IMR-90 (cell line): ENCODE data around the gene AP2A1. TPM values are rescaled to one million over a fixed set of nuclear protein-coding genes. Genes with fewer than 3 reads are reported as not detected.

ENCODE experiments used
- ATAC-seq: fragments of 200-7000 bp; cut with Tn5 transposase; 2 replicates; pipeline ENCODE4 v1.9.1; 2020; ENCODE audit warnings: low read depth, mild to moderate bottlenecking, moderate library complexity
- BruUV-seq: library from RNA; stranded (reverse); fragments of 400-500 nt; replicated peaks from 2 replicates; lab custom pipeline; 2021; lab: Mats Ljungman, UMichigan
- CTCF ChIA-PET: fragments of 300-600 bp; formaldehyde crosslinking; extraction: SDS; loops from one replicate; lab custom pipeline; 2021; ENCODE audit warnings: antibody characterized with exemption; lab: Yijun Ruan, JAX
- POLR2A ChIA-PET: fragments of 300-600 bp; sonication (Branson Sonifier 250); formaldehyde crosslinking; loops from one replicate; lab custom pipeline; 2022; ENCODE audit warnings: antibody characterized with exemption; ENCODE audit not compliant: unreplicated experiment; lab: Charles Lee
- DNase-seq: peaks from one replicate; pipeline ENCODE4 v3.0.0; 2013
- H2AFZ ChIP-seq: replicated peaks from 2 replicates; pipeline ENCODE3; 2013; ENCODE audit warnings: low read length, mild to moderate bottlenecking; ENCODE audit not compliant: poor library complexity
- H2AK5ac ChIP-seq: 2 replicates; pipeline ENCODE4 v1.6.1; 2013; ENCODE audit warnings: low read depth, low read length, inconsistent platforms
- H2AK9ac ChIP-seq: replicated peaks from 2 replicates; pipeline ENCODE3; 2013; ENCODE audit warnings: mild to moderate bottlenecking, low read depth, low read length, moderate library complexity; ENCODE audit not compliant: poor library complexity
- H2BK120ac ChIP-seq: 2 replicates; pipeline ENCODE4 v1.6.1; 2013; ENCODE audit warnings: low read depth, low read length, inconsistent platforms
- H2BK15ac ChIP-seq: 3 replicates; pipeline ENCODE4 v1.6.1; 2013; ENCODE audit warnings: low read depth, low read length, inconsistent platforms
- H2BK20ac ChIP-seq: 2 replicates; pipeline ENCODE4 v1.6.1; 2013; ENCODE audit warnings: low read depth, mild to moderate bottlenecking, inconsistent platforms, low read length, moderate library complexity
- H2BK5ac ChIP-seq: 2 replicates; pipeline ENCODE4 v1.6.1; 2013; ENCODE audit warnings: mild to moderate bottlenecking, low read depth, low read length, inconsistent platforms; ENCODE audit not compliant: poor library complexity, severe bottlenecking
- H3K14ac ChIP-seq: replicated peaks from 2 replicates; pipeline ENCODE4 v1.6.1; 2013; ENCODE audit warnings: low read depth, low read length, inconsistent platforms
- H3K18ac ChIP-seq: 2 replicates; pipeline ENCODE4 v1.6.1; 2013; ENCODE audit warnings: low read depth, low read length, control low read depth
- H3K23ac ChIP-seq: 2 replicates; pipeline ENCODE4 v1.6.1; 2013; ENCODE audit warnings: low read depth, low read length, inconsistent platforms
- H3K27ac ChIP-seq: 2 replicates; pipeline ENCODE4 v1.5.1; 2013; ENCODE audit warnings: mild to moderate bottlenecking, control low read depth, low read length; ENCODE audit not compliant: insufficient read depth
- H3K27me3 ChIP-seq: 2 replicates; pipeline ENCODE4 v1.6.1; 2013; ENCODE audit warnings: low read length; ENCODE audit not compliant: control insufficient read depth, insufficient read depth
- H3K36me3 ChIP-seq: 2 replicates; pipeline ENCODE4 v1.6.1; 2013; ENCODE audit warnings: low read length, mixed read lengths; ENCODE audit not compliant: control insufficient read depth, insufficient read depth
- H3K4ac ChIP-seq: 2 replicates; pipeline ENCODE4 v1.6.1; 2013; ENCODE audit warnings: low read depth, low read length, inconsistent platforms
- H3K4me1 ChIP-seq: 2 replicates; pipeline ENCODE4 v1.6.1; 2013; ENCODE audit warnings: low read length, mixed read lengths; ENCODE audit not compliant: control insufficient read depth, insufficient read depth
- H3K4me2 ChIP-seq: 2 replicates; pipeline ENCODE4 v1.6.1; 2013; ENCODE audit warnings: low read depth, mild to moderate bottlenecking, control low read depth, low read length, moderate library complexity
- H3K4me3 ChIP-seq: 2 replicates; pipeline ENCODE4 v1.5.1; 2013; ENCODE audit warnings: low read depth, mild to moderate bottlenecking, control low read depth, low read length, moderate library complexity; ENCODE audit not compliant: insufficient read depth
- H3K56ac ChIP-seq: 2 replicates; pipeline ENCODE4 v1.6.1; 2013; ENCODE audit warnings: low read length, inconsistent platforms; ENCODE audit not compliant: insufficient read depth; ENCODE audit errors: extremely low read depth
- H3K79me1 ChIP-seq, 2 experiments: 2 replicates each; pipeline ENCODE4 v1.6.1; 2013; ENCODE audit warnings: low read length in 2 of 2, inconsistent platforms in 1 of 2, low read depth in 1 of 2
- H3K9ac ChIP-seq: 2 replicates; pipeline ENCODE4 v1.6.1; 2013; ENCODE audit warnings: low read depth, low read length, control low read depth
- H3K9me1 ChIP-seq: 2 replicates; pipeline ENCODE4 v1.6.1; 2013; ENCODE audit warnings: low read length, inconsistent platforms; ENCODE audit not compliant: insufficient read depth
- H3K9me3 ChIP-seq: 2 replicates; pipeline ENCODE4 v1.6.1; 2013; ENCODE audit warnings: low read length; ENCODE audit not compliant: control insufficient read depth, insufficient read depth
- H4K20me1 ChIP-seq: 2 replicates; pipeline ENCODE4 v1.6.1; 2013; ENCODE audit warnings: low read length, inconsistent platforms; ENCODE audit not compliant: insufficient read depth
- H4K5ac ChIP-seq: 2 replicates; pipeline ENCODE4 v1.6.1; 2013; ENCODE audit warnings: mild to moderate bottlenecking, low read depth, low read length, control low read depth
- H4K8ac ChIP-seq, 2 experiments: 2 replicates each; pipeline ENCODE4 v1.6.1; 2013; ENCODE audit warnings: low read depth in 2 of 2, low read length in 2 of 2, control low read depth in 1 of 2, inconsistent platforms in 1 of 2
- H4K91ac ChIP-seq: 2 replicates; pipeline ENCODE4 v1.6.1; 2013; ENCODE audit warnings: low read depth, low read length, inconsistent platforms; ENCODE audit not compliant: insufficient read depth
- BHLHE40 ChIP-seq: fragments of 150-350 bp; IDR thresholded peaks from 2 replicates; pipeline ENCODE4 v1.6.1; 2016; ENCODE audit warnings: mild to moderate bottlenecking, low read depth, low read length
- CEBPB ChIP-seq: IDR thresholded peaks from 2 replicates; pipeline ENCODE4 v1.6.1; 2012; ENCODE audit warnings: low read depth, low read length, improper control_type of control experiment
- CHD1 ChIP-seq: IDR thresholded peaks from 2 replicates; pipeline ENCODE4 v1.6.1; 2012; ENCODE audit warnings: low read depth, low read length, improper control_type of control experiment
- FOS ChIP-seq: fragments of 150-350 bp; IDR thresholded peaks from 2 replicates; pipeline ENCODE4 v1.6.1; 2016; ENCODE audit warnings: low read depth, low read length
- MAFK ChIP-seq: IDR thresholded peaks from 2 replicates; pipeline ENCODE4 v1.6.1; 2012; ENCODE audit warnings: low read depth, low read length, improper control_type of control experiment
- MAZ ChIP-seq: IDR thresholded peaks from 2 replicates; pipeline ENCODE4 v1.6.1; 2012; ENCODE audit warnings: low read depth, mild to moderate bottlenecking, low read length, improper control_type of control experiment, moderate library complexity, borderline replicate concordance
- MXI1 ChIP-seq: IDR thresholded peaks from 2 replicates; pipeline ENCODE4 v1.6.1; 2012; ENCODE audit warnings: low read depth, mild to moderate bottlenecking, low read length, moderate library complexity, borderline replicate concordance
- NFE2L2 ChIP-seq: fragments of 150-350 bp; IDR thresholded peaks from 2 replicates; pipeline ENCODE4 v1.6.1; 2016; ENCODE audit warnings: low read depth, mild to moderate bottlenecking, low read length
- POLR2A ChIP-seq: IDR thresholded peaks from 2 replicates; pipeline ENCODE4 v1.6.1; 2012; ENCODE audit warnings: mild to moderate bottlenecking, low read depth, low read length
- RAD21 ChIP-seq: IDR thresholded peaks from 2 replicates; pipeline ENCODE4 v1.6.1; 2012; ENCODE audit warnings: low read length, improper control_type of control experiment
- RCOR1 ChIP-seq: IDR thresholded peaks from 2 replicates; pipeline ENCODE4 v1.6.1; 2012; ENCODE audit warnings: mild to moderate bottlenecking, low read length, improper control_type of control experiment; ENCODE audit not compliant: insufficient replicate concordance
- RFX5 ChIP-seq: IDR thresholded peaks from 2 replicates; pipeline ENCODE4 v1.8.0; 2012; ENCODE audit warnings: low read depth, mild to moderate bottlenecking, low read length, moderate library complexity
- SMC3 ChIP-seq: fragments of 150-350 bp; IDR thresholded peaks from 2 replicates; pipeline ENCODE4 v1.6.1; 2016; ENCODE audit warnings: low read depth, mild to moderate bottlenecking, antibody characterized with exemption, low read length, moderate library complexity
- WGBS, 2 experiments: methylation state at CpG; one replicate each; pipeline versions ENCODE4 v1.1.5 to v1.1.7; 2013; ENCODE audit warnings: missing lambda C conversion rate in 2 of 2; ENCODE audit not compliant: insufficient read length in 1 of 2; ENCODE audit errors: extremely low coverage in 2 of 2; 5-methylcytosine and 5-hydroxymethylcytosine counted together
- dilution Hi-C: fragments of 300-500 bp; cut with HindIII; formaldehyde crosslinking; loops from one replicate; pipeline ENCODE4 v1.14.3; 2018; ENCODE audit warnings: low sequenced_read_pairs; ENCODE audit not compliant: unreplicated experiment
- in situ Hi-C: fragments of 300-500 bp; cut with MboI; formaldehyde crosslinking; loops from 3 replicates; pipeline ENCODE4 v1.14.3; 2019; ENCODE audit warnings: low sequenced_read_pairs, inconsistent platforms, mixed read lengths
- intact Hi-C: fragments of 100-400 bp; cut with micrococcal nuclease; formaldehyde crosslinking; loops from 2 replicates; pipeline ENCODE4 v1.10.0; 2022
- polyA plus RNA-seq, 3 experiments: library from polyadenylated mRNA; depleted of rRNA; stranded (reverse); fragments of >200 nt; gene quantifications; 2 replicates each; pipeline ENCODE4 v1.2.3, GENCODE V29; 2012; ENCODE audit warnings: low replicate concordance in 1 of 3
- total RNA-seq: library from RNA; depleted of rRNA; stranded (reverse); fragments of >200 nt; gene quantifications from 2 replicates; pipeline ENCODE4 v1.2.3, GENCODE V29; 2012
- TF ChIP-seq, protein P1 (sequence below): fragments of 150-350 bp; IDR thresholded peaks from 2 replicates; pipeline ENCODE4 v1.6.1; 2016; ENCODE audit warnings: low read depth, mild to moderate bottlenecking, low read length, moderate library complexity, borderline replicate concordance
- TF ChIP-seq, protein P2 (sequence below): conservative IDR thresholded peaks from 2 replicates; pipeline ENCODE4 v1.5.1; 2012; ENCODE audit warnings: mild to moderate bottlenecking, low read depth, low read length, improper control_type of control experiment
- TF ChIP-seq, protein P3 (sequence below): fragments of 150-350 bp; IDR thresholded peaks from 2 replicates; pipeline ENCODE4 v1.6.1; 2017; ENCODE audit warnings: mild to moderate bottlenecking, antibody characterized with exemption, low read length, low read depth

The AP2A1 gene
- total and polyA plus RNA-seq, 2 of the 4 experiments (the other 2 are of a cell fraction): 40.7 to 122 TPM

DNA sequence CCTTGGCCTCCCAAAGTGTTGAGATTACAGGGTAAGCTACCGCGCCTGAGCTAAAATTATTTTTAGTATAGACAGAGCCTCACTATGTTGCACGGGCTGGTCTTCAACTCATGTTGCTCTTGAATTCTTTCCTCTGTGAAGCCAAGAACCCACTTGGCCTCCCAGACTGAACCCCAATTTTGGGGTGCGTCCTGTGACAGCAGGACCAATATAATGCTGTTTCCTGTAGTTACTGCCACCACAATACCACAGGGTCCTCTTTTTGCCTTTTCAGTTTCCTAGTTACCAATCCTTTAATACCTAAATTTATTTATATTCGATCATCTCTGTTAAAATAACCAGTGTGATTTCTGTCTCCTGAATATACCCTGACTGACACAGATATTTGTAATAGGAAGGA is 36.6 kb upstream of the AP2A1 start:
- no peak overlapping the region for H3K4me2 ChIP-seq
- H4K91ac ChIP-seq: no peak overlapping the region
- H3K4me1 ChIP-seq: peaks cover 3% of the 10 kb centered on the region; the same call in 1 of the 2 replicates
- in situ Hi-C loops (no loop called here), intact Hi-C loops (no loop called here), dilution Hi-C loops (no loop called here)
- WGBS, 2 experiments: 82% methylated on average over 2 of the region's 5 CpGs; no CpG with 5 or more reads in 1 of the 2 experiments
- no peak overlapping the region for H2BK20ac ChIP-seq
- no peak overlapping the region for H3K9ac ChIP-seq
- no peaks in the 10 kb centered on the region for H4K20me1 ChIP-seq
- no peaks in the 10 kb centered on the region for H3K79me1 ChIP-seq
- ATAC-seq (no peak), DNase-seq (no peak)
- no peak overlapping the region for H4K8ac ChIP-seq
- H3K27me3 ChIP-seq: no peaks in the 10 kb centered on the region
- H2AFZ ChIP-seq: no peak overlapping the region
- H4K5ac ChIP-seq: no peak overlapping the region
- H3K4me3 ChIP-seq: no peak overlapping the region
- no peak overlapping the region for H3K27ac ChIP-seq
- H3K56ac ChIP-seq: no peak overlapping the region
- H3K23ac ChIP-seq: no peak overlapping the region
- no peak overlapping the region for H2AK9ac ChIP-seq
- H2BK5ac ChIP-seq: no peak overlapping the region
- BruUV-seq: no TSS peak
- H2BK120ac ChIP-seq: no peak overlapping the region
- POLR2A ChIA-PET: no interaction called here
- H3K14ac ChIP-seq: no peak overlapping the region
- no peak overlapping the region for H3K4ac ChIP-seq
- no peaks in the 10 kb centered on the region for H3K9me3 ChIP-seq
- CTCF ChIA-PET: no interaction called here
- no peak overlapping the region for H2BK15ac ChIP-seq
- TF ChIP-seq, protein P1, sequence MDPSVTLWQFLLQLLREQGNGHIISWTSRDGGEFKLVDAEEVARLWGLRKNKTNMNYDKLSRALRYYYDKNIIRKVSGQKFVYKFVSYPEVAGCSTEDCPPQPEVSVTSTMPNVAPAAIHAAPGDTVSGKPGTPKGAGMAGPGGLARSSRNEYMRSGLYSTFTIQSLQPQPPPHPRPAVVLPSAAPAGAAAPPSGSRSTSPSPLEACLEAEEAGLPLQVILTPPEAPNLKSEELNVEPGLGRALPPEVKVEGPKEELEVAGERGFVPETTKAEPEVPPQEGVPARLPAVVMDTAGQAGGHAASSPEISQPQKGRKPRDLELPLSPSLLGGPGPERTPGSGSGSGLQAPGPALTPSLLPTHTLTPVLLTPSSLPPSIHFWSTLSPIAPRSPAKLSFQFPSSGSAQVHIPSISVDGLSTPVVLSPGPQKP: no peak
- TF ChIP-seq BHLHE40: no peak
- no peak for TF ChIP-seq CHD1
- no peak for TF ChIP-seq RAD21
- no peak for TF ChIP-seq SMC3
- TF ChIP-seq MAFK: no peak
- TF ChIP-seq, protein P2, sequence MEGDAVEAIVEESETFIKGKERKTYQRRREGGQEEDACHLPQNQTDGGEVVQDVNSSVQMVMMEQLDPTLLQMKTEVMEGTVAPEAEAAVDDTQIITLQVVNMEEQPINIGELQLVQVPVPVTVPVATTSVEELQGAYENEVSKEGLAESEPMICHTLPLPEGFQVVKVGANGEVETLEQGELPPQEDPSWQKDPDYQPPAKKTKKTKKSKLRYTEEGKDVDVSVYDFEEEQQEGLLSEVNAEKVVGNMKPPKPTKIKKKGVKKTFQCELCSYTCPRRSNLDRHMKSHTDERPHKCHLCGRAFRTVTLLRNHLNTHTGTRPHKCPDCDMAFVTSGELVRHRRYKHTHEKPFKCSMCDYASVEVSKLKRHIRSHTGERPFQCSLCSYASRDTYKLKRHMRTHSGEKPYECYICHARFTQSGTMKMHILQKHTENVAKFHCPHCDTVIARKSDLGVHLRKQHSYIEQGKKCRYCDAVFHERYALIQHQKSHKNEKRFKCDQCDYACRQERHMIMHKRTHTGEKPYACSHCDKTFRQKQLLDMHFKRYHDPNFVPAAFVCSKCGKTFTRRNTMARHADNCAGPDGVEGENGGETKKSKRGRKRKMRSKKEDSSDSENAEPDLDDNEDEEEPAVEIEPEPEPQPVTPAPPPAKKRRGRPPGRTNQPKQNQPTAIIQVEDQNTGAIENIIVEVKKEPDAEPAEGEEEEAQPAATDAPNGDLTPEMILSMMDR: no peak
- no peak for TF ChIP-seq MXI1
- no peak for TF ChIP-seq FOS
- no peak for TF ChIP-seq CEBPB
- TF ChIP-seq RFX5: no peak
- TF ChIP-seq POLR2A: no peak
- TF ChIP-seq MAZ: no peak
- TF ChIP-seq, protein P3, sequence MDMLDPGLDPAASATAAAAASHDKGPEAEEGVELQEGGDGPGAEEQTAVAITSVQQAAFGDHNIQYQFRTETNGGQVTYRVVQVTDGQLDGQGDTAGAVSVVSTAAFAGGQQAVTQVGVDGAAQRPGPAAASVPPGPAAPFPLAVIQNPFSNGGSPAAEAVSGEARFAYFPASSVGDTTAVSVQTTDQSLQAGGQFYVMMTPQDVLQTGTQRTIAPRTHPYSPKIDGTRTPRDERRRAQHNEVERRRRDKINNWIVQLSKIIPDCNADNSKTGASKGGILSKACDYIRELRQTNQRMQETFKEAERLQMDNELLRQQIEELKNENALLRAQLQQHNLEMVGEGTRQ: no peak
- TF ChIP-seq RCOR1: no peak
- no peak for TF ChIP-seq NFE2L2
- no peaks in the 10 kb centered on the region for H3K36me3 ChIP-seq
- H3K18ac ChIP-seq: no peak overlapping the region
- no peak overlapping the region for H2AK5ac ChIP-seq
- H3K9me1 ChIP-seq: peaks cover 4% of the 10 kb centered on the region; the same call in 1 of the 2 replicates
